H1 (cell line): ENCODE data around the gene SHLD1. TPM values are rescaled to one million over a fixed set of nuclear protein-coding genes. Genes with fewer than 3 reads are reported as not detected.

Experiments used
- BACH1 ChIP-seq: IDR thresholded peaks from 2 replicates; pipeline ENCODE4 v1.6.1; 2012; ENCODE audit warnings: low read length, improper control_type of control experiment
- EGR1 ChIP-seq: IDR thresholded peaks from 2 replicates; pipeline ENCODE4 v1.6.1; 2011; ENCODE audit warnings: low read depth, low read length, borderline replicate concordance
- polyA plus RNA-seq, 7 experiments: library from polyadenylated mRNA; depleted of rRNA in 3 of 7; stranded (reverse) in 5 of 7; unstranded in 2 of 7; fragments of >200 nt in 5 of 7; fragments of 200-250 nt in 2 of 7; gene quantifications; 1 replicate in 5 of 7; 2 replicates in 1 of 7; 4 replicates in 1 of 7; pipeline versions ENCODE4 v1.2.1 to v1.2.3, GENCODE V29; 2011 to 2013; ENCODE audit warnings: missing spikeins in 2 of 7, mixed read lengths in 2 of 7
- small RNA-seq: library from polyadenylated mRNA; stranded (forward); fragments of <200 nt; extraction: miRNeasy Mini kit (QIAGEN cat#:217004); gene quantifications from one replicate; pipeline ENCODE3, GENCODE V24; 2013; ENCODE audit not compliant: insufficient read depth
- total RNA-seq: library from RNA; stranded (reverse); fragmentation: NEBNext Ultra II Directional; extraction: Animal tissue kit (Norgen Biotek cat#: 25700); gene quantifications from 2 replicates; pipeline ENCODE4 v1.2.1, GENCODE V29; 2021

The SHLD1 gene
- total and polyA plus RNA-seq, 2 of the 8 experiments (the other 6 are each of a cell fraction or from before 2014, with no cell fraction given), result 4.2 to 6.5 TPM

- TF ChIP-seq EGR1, result no peak
- no peak for TF ChIP-seq BACH1
- TF ChIP-seq, all 59 proteins: peak for 0
These were observed 163.0 kb downstream of the SHLD1 start (continued) for GRCh38 chr20:5913166-5913565.

Small RNAs within 50 kb of the gene (small RNA-seq; reads per million reads assigned to genes)
- not detected for gene RNU1-55P

Other genes with a start within 250 kb of the SHLD1 start
- 6.3 and 6.8 TPM in 2 replicates for gene GPCPD1, start 139.4 kb upstream of the SHLD1 start, total RNA-seq
- 2.8 and 4.5 TPM in 2 replicates for gene GPCPD1, start 139.4 kb upstream of the SHLD1 start, polyA plus RNA-seq (2011; rRNA removed)
- gene CHGB, start 161.1 kb downstream of the SHLD1 start, total RNA-seq, result 2.0 and 2.8 TPM in 2 replicates
- gene CHGB, start 161.1 kb downstream of the SHLD1 start, polyA plus RNA-seq (2011; rRNA removed), result 1.0 and 1.1 TPM in 2 replicates
- 21.2 and 23.3 TPM in 2 replicates for gene TRMT6, start 200.1 kb downstream of the SHLD1 start, total RNA-seq
- 5.0 and 6.9 TPM in 2 replicates for gene TRMT6, start 200.1 kb downstream of the SHLD1 start, polyA plus RNA-seq (2011; rRNA removed)
- 30.7 and 31.9 TPM in 2 replicates for gene MCM8, start 200.3 kb downstream of the SHLD1 start, total RNA-seq
- gene MCM8, start 200.3 kb downstream of the SHLD1 start, polyA plus RNA-seq (2011; rRNA removed), result 5.0 and 7.1 TPM in 2 replicates